ENCODE data around the gene ZNF234. TPM values are rescaled to one million over a fixed set of nuclear protein-coding genes. Genes with fewer than 3 reads are reported as not detected.
A peak's percentile ranks its signal among the peaks of the same experiment; 100 is the strongest.
"Not testable (repeated sequence)": the region's sequence is repeated elsewhere in the genome, so short reads cannot be mapped to it uniquely, and the experiment has no call there.

ZNF234 gene
- total RNA-seq, result 10 to 100 TPM in 1 of 2 experiments, 1 to 10 TPM in 1; 9.6 to 10.1 TPM

DNA sequence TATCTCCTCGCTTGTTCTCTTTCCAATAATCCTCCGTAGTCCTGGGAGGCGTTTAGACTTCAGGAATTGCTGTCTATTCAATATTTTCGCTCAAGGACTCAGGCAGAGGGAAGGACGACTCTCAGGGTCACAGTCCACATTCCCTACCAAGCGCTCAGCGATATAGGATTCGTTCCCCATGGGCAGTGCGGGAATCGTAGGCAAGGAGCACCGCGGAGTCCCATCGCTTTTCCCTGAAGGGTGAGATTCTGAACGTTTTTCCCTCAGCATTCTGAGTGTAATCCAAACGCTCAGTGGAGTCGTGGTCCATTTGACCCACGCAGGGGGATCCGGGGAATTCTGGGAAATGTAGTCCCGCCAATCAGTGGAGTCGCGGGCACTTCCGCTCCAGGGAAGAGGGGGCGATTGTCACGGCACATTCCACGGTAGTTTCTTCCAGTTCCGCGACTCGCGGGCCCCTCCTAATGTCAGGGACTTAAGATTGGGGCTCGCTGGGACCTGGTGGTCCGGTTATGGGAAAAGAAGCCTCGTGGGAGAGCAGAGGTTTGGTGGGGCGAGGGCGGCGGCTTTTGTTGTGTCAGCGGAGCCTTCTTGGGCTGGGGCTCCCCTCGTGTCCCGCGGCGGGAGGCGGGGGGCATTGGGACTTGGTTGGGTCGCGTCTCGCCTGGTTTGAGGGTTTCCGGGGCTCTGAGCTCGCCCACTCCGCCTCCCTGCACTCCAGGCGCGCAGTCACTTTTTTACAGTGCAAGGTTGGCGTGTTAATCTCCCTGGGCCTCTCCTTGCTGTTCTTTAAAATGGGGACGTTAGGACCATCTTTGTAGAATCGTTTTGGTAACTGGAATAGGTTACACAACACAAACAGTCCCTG is at the start of gene ZNF234:
Gene ZNF234 (plus strand): TSS at position 364 of the 868 bp plus-strand sequence. CDS start 3,079 bp downstream, outside the sequence.
- Mint-ChIP-seq H3K4me3 (peak within 1 kb of the TSS; percentile 94), H3K27me3 (ENCODE audit: low read depth) (no peaks in the 10 kb centered on the region), H3K36me3 (ENCODE audit: low read depth) (peaks cover 34% of the 10 kb centered on the region), H3K27ac (peak within 1 kb of the TSS; percentile 91), H3K9me3 (ENCODE audit: insufficient read depth) (peaks cover 21% of the 10 kb centered on the region), H3K4me1 (ENCODE audit: low read depth) (peaks cover 17% of the 10 kb centered on the region)
- ATAC-seq (peak; percentile 89), DNase-seq (peak; percentile 75)
- CTCF ChIA-PET, result interaction anchor here (0.9 to 1.0 kb wide), 2 partner anchors 12 to 47 kb away, joined by 3 read pairs; no protein-coding TSS in a partner anchor
- POLR2A ChIA-PET, result interaction anchor here (0.5 to 1.8 kb wide), 5 partner anchors 15 to 164 kb away, joined by 3 to 9 read pairs (median 3); partner anchors contain the start of gene ZNF235

DNA sequence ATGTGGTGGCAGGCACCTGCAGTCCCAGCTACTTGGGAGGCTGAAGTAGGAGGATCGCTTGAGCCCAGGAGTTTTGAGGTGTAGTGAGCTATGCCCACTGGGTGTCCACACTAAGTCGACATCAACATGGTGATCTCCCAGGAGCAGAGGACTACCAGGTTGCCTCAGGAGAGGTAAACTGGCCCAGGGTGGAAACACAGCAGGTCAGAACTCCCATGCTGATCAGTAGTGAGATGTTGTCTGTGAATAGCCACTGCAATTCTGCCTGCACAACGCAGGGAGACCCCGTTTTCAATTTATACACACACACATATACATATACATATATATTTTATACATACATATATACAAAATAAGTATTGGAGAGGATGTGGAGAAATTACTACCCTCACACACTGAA is 49.2 kb upstream of the ZNF234 start:
- Mint-ChIP-seq H3K27ac (no peak overlapping the region), H3K27me3 (ENCODE audit: low read depth) (no peaks in the 10 kb centered on the region), H3K4me1 (ENCODE audit: low read depth) (peaks cover 9% of the 10 kb centered on the region), H3K36me3 (ENCODE audit: low read depth) (peaks cover 20% of the 10 kb centered on the region), H3K4me3 (no peak overlapping the region), H3K9me3 (ENCODE audit: insufficient read depth) (peaks cover 6% of the 10 kb centered on the region)
- DNase-seq, result no peak
- POLR2A ChIA-PET, result no interaction called here
- no peak for ATAC-seq
- CTCF ChIA-PET, result interaction anchor here (0.9 kb wide), 1 partner anchor 16 kb away, joined by 3 read pairs; no protein-coding TSS in a partner anchor

DNA sequence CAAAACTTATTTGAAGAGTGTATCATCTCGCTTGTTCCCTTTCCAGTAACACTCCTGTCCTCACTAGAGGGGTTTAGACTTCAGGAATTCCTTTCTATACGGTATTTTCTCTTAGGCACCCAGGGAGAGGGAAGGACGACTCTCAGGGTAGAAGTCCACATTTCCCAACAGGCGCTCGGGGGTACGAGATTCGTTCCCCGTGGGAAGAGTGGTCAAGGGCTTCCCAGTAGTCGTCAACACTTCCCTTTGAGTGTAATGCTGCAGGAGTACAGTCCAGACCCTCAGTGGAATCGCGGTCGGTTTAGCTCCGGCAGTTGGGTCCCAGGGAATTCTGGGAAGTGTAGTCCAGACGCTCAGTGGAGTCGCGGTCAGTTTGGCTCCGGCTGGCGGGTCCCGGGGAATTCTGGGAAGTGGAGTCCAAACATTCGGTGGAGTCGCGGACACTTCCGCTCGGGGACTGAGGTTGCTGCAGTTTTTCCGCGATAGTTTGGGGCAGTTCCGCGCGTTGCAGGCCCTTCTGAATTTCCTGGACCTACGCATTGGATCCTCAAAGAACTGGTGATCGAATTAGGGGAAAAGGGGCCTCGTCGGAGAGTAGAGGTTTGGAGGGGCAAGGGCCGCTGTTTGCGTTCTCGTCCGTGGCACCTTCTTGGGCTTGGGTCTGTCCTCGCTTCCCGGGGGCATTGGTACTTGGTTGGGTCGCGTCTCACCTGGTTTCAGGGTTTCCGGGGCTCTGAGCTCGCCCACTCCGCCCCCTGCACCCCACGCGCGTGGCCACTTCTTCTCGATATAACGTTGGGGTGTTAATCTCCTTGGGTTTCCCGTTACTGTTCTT is 47.2 kb upstream of the ZNF234 start, which contains the start of gene ZNF224:
Gene ZNF224 (plus strand): TSS at position 431 of the 835 bp plus-strand sequence. CDS start 3,513 bp downstream, outside the sequence.
- ATAC-seq, result peak; percentile 81
- Mint-ChIP-seq H3K36me3 (ENCODE audit: low read depth) (peaks cover 37% of the 10 kb centered on the region), H3K4me1 (ENCODE audit: low read depth) (peaks cover 9% of the 10 kb centered on the region), H3K4me3 (peak within 1 kb of the TSS; percentile 98), H3K27me3 (ENCODE audit: low read depth) (no peaks in the 10 kb centered on the region), H3K27ac (peak within 1 kb of the TSS; percentile 82), H3K9me3 (ENCODE audit: insufficient read depth) (peaks cover 12% of the 10 kb centered on the region)
- POLR2A ChIA-PET, result interaction anchor here (0.8 to 1.7 kb wide), 6 partner anchors 20 to 193 kb away, joined by 4 to 9 read pairs (median 5); partner anchors contain the start of genes ZNF226, ZNF230 and ZNF234
- CTCF ChIA-PET, result interaction anchor here (0.8 to 1.8 kb wide), 14 partner anchors 20 to 426 kb away, joined by 3 to 8 read pairs (median 4); partner anchors contain the start of genes PLAUR, ZNF223, ZNF226 and ZNF227
- peak; percentile 91 for DNase-seq

DNA sequence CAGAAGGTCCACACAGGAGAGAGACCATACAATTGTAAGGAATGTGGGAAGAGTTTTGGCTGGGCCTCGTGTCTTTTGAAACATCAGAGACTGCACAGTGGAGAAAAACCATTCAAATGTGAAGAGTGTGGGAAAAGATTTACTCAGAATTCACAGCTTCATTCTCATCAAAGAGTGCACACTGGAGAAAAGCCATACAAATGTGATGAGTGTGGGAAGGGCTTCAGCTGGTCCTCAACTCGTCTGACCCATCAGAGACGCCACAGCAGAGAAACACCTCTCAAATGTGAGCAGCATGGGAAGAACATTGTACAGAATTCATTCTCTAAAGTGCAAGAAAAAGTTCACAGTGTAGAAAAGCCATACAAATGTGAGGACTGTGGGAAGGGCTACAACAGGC is 33.6 kb upstream of the ZNF234 start:
- H3K4me3 Mint-ChIP-seq, result no peak overlapping the region
- H3K4me1 Mint-ChIP-seq (ENCODE audit: low read depth), result peaks cover 9% of the 10 kb centered on the region
- ChIA-PET CTCF (no interaction called here), POLR2A (interaction anchor here (1.3 kb wide), 1 partner anchor 12 kb away, joined by 5 read pairs; no protein-coding TSS in a partner anchor)
- no peak for DNase-seq
- H3K9me3 Mint-ChIP-seq (ENCODE audit: insufficient read depth), result peaks cover 54% of the 10 kb centered on the region
- H3K36me3 Mint-ChIP-seq (ENCODE audit: low read depth), result peaks cover 71% of the 10 kb centered on the region
- no peak for ATAC-seq
- H3K27me3 Mint-ChIP-seq (ENCODE audit: low read depth), result no peaks in the 10 kb centered on the region
- no peak overlapping the region for H3K27ac Mint-ChIP-seq

DNA sequence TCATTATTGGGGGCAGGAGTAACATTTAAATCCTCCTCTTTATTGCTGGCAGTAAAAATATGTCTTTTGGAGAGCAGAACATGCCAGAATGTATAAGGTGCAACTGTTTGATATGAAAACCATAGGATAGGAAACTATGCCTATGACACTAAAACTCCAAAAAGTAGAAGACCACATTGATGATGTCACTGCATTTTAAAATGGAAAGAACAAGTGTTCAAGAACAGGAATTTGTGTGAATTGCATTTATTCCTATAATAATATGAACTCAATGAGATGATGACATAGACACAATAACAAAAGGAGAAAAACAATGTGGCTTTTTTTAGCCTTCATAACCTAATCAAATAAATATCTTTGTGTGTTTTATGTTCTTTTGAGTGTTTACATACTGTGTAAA is 31.9 kb upstream of the ZNF234 start:
- Mint-ChIP-seq H3K27ac (no peak overlapping the region), H3K4me1 (ENCODE audit: low read depth) (peaks cover 19% of the 10 kb centered on the region), H3K9me3 (ENCODE audit: insufficient read depth) (peaks cover 48% of the 10 kb centered on the region), H3K36me3 (ENCODE audit: low read depth) (peaks cover 56% of the 10 kb centered on the region), H3K4me3 (no peak overlapping the region), H3K27me3 (ENCODE audit: low read depth) (no peaks in the 10 kb centered on the region)
- POLR2A ChIA-PET, result no interaction called here
- ATAC-seq, result no peak
- no peak for DNase-seq
- CTCF ChIA-PET, result no interaction called here

DNA sequence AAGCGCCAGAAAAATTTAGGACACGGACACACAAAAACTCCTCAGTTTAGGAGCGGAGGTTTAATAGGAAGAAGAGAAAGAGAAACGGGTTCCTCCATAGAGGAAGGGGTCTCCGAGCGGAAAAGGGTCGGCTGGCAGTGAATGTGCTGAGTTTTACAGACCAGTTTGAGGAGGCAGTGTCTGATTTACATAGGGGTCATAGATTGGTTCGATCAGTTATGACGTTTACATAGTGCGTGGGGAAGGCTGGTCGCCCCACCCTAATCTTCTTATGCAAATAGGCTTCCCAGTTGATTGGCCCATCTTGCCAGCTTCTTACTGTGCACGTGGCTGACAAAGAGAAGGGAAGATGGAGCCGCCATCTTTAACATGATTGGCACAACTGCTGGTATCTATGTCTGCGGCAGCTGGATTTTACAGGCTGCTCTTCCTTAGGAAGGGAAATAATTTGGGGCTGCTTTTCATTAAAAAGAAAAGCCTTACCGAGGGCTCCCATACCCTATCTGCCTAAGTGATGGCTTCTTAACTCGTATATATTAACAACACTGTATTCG is 29.4 kb upstream of the ZNF234 start:
- DNase-seq (no peak), ATAC-seq (no peak)
- Mint-ChIP-seq H3K27ac (no peak overlapping the region), H3K9me3 (ENCODE audit: insufficient read depth) (peaks cover 33% of the 10 kb centered on the region), H3K27me3 (ENCODE audit: low read depth) (no peaks in the 10 kb centered on the region), H3K36me3 (ENCODE audit: low read depth) (peaks cover 49% of the 10 kb centered on the region), H3K4me3 (peak overlapping the region; percentile 10), H3K4me1 (ENCODE audit: low read depth) (peaks cover 28% of the 10 kb centered on the region)
- ChIA-PET CTCF (no interaction called here), POLR2A (no interaction called here)

DNA sequence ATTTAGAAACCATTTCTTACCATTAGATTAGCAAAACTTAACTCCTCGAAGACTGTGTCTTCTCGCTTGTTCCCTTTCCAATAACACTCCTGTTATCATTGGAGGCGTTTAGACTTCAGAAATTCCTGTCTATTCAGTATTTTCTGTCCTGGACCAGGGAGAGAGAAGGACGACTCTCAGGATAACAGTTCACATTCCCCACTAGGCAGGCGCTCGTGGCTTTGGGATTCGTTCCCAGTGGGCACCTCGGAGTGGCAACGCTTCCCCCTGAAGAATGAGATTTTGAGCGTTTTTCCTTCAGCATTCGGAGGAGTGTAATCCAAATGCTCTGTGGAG is 28.6 kb upstream of the ZNF234 start:
- H3K36me3 Mint-ChIP-seq (ENCODE audit: low read depth), result peaks cover 46% of the 10 kb centered on the region
- ATAC-seq (no peak), DNase-seq (no peak)
- H3K4me3 Mint-ChIP-seq, result peak overlapping the region; percentile 99
- H3K4me1 Mint-ChIP-seq (ENCODE audit: low read depth), result peaks cover 28% of the 10 kb centered on the region
- ChIA-PET POLR2A (interaction anchor here (0.7 kb wide), 1 partner anchor 18 kb away, joined by 4 read pairs; no protein-coding TSS in a partner anchor), CTCF (no interaction called here)
- peaks cover 27% of the 10 kb centered on the region for H3K9me3 Mint-ChIP-seq (ENCODE audit: insufficient read depth)
- H3K27me3 Mint-ChIP-seq (ENCODE audit: low read depth), result no peaks in the 10 kb centered on the region
- peak overlapping the region; percentile 95 for H3K27ac Mint-ChIP-seq

DNA sequence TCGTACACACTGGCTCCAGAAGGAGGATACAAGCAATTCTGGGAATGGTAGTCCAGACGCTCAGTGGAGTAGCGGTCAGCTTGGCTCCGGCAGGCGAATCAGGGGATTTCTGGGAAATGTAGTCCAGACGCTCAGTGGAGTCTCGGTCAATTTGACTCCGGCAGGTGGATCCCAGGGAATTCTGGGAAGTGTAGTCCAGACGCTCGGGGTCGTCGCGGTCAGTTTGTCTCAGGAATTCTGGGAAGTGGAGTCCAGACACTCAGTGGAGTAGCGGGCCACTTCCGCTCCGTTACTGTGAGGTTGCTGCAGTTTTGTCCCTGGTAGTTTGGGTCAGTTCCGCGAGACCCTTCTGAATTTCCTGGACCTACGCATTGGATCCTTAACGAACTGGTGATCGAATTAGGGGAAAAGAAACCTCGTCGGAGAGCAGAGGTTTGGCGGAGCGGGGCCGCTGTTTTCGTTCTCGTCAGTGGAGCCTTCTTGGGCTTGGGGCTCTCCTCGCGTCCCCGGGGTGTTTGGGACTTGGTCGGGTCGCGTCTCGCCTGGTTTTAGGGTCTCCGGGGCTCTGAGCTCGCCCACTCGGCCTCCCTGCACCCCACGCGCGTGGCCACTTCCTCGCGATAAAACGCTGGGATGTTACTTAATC is 28.1 kb upstream of the ZNF234 start, which contains the start of gene ZNF225:
Gene ZNF225 (plus strand): TSS at position 262 of the 646 bp plus-strand sequence. CDS start 2,429 bp downstream, outside the sequence.
- Mint-ChIP-seq H3K27ac (peak within 1 kb of the TSS; percentile 95), H3K27me3 (ENCODE audit: low read depth) (no peaks in the 10 kb centered on the region), H3K9me3 (ENCODE audit: insufficient read depth) (peaks cover 22% of the 10 kb centered on the region), H3K4me3 (peak within 1 kb of the TSS; percentile 99), H3K4me1 (ENCODE audit: low read depth) (peaks cover 28% of the 10 kb centered on the region), H3K36me3 (ENCODE audit: low read depth) (peaks cover 45% of the 10 kb centered on the region)
- ATAC-seq (peak; percentile 88), DNase-seq (peak; percentile 92)
- CTCF ChIA-PET, result interaction anchor here (1.3 kb wide), 1 partner anchor 18 kb away, joined by 3 read pairs; no protein-coding TSS in a partner anchor
- POLR2A ChIA-PET, result interaction anchor here (0.7 to 1.2 kb wide), 4 partner anchors 18 to 94 kb away, joined by 3 to 6 read pairs (median 4); no protein-coding TSS in a partner anchor

DNA sequence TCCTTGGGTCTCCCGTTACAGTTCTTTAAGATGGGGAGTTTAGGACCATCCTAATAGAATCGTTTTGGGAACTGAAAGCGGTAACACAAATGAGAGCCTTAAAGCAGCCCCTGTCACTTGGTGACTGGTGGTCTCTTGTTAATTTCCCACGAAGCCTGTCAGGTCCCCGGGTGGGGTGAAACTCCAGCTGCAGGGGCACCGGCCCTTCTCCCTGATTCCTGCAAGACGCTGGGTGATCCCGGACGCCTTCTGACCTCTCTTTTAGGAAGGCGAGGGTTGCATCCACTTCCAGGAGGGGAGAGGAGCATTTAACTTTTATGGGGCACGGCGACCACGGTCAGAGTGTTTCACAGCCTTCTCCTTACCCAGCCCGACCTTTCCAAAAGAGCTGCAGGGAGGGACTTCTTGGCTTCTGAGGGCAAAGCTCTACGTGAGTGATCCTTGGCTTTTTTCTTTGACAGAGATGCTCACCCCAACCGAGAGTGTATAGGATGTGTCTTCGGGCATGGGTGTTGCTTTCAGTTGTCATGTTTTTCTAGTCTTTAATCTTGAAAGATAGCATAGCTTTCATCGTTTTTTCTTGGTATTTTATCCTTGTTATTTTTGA is 27.5 kb upstream of the ZNF234 start:
- DNase-seq (no peak), ATAC-seq (peak; percentile 9)
- Mint-ChIP-seq H3K36me3 (ENCODE audit: low read depth) (peaks cover 47% of the 10 kb centered on the region), H3K9me3 (ENCODE audit: insufficient read depth) (peaks cover 18% of the 10 kb centered on the region), H3K4me3 (peak overlapping the region; percentile 99), H3K27ac (peak overlapping the region; percentile 95), H3K4me1 (ENCODE audit: low read depth) (peaks cover 28% of the 10 kb centered on the region), H3K27me3 (ENCODE audit: low read depth) (no peaks in the 10 kb centered on the region)
- CTCF ChIA-PET, result interaction anchor here (1.3 kb wide), 1 partner anchor 19 kb away, joined by 3 read pairs; no protein-coding TSS in a partner anchor
- POLR2A ChIA-PET, result interaction anchor here (0.8 to 1.2 kb wide), 4 partner anchors 17 to 94 kb away, joined by 3 to 6 read pairs (median 4); partner anchors contain the start of gene ZNF222

DNA sequence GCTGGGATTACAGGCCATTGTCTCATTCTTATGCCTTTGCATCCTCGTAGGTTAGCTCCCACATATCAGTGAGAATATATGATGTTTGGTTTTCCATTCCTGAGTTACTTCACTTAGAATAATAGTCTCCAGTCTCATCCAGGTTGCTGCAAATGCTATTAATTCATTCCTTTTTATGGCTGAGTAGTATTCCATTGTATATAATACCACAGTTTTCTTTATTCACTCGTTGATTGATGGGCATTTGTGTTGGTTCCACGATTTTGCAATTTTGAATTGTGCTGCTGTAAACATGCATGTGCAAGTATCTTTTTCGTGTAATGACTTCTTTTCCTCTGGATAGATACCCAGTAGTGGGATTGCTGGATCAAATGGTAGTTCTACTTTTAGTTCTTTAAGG is 20.2 kb upstream of the ZNF234 start:
- DNase-seq; H3K27ac Mint-ChIP-seq; H3K4me1 Mint-ChIP-seq (ENCODE audit: low read depth); CTCF ChIA-PET; H3K27me3 Mint-ChIP-seq (ENCODE audit: low read depth); ATAC-seq; H3K4me3 Mint-ChIP-seq; POLR2A ChIA-PET: not testable (repeated sequence)
- Mint-ChIP-seq H3K36me3 (ENCODE audit: low read depth) (peaks cover 87% of the 10 kb centered on the region), H3K9me3 (ENCODE audit: insufficient read depth) (peaks cover 29% of the 10 kb centered on the region)

Data from activated CD8-positive, alpha-beta T cell treated with anti-CD3 and anti-CD28 coated beads, Interleukin-2, amount 10 ng/mL, durations not matched to agents 7 days and 5 days (primary cell).